GM12872 (cell line): ENCODE results near the gene APBB1IP.

ENCODE experiments used
- TF ChIP-seq, protein P1 (sequence below): IDR thresholded peaks from 3 replicates; pipeline ENCODE4 v1.5.1; 2011; ENCODE audit warnings: low read depth, mild to moderate bottlenecking, low read length, moderate library complexity; ENCODE audit not compliant: insufficient read depth

APBB1IP gene

DNA sequence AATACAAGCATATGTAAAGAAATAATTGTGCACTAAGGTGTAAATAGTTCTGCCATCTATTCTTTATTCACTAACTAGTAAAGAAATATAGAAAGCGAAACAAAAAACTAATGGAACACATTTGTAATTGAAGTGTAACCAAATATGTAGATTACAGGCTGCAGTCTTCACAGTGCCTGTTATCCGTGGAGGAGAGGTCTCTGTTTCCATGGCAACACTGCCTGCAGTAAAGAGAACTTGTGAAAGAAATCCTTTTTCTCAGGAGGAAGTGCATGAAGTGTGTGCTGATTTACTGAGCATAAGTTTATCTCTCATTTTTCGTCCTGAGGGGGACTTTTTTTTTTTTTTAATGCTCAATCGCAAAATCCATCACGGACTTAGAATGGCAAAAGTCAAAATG, 102.5 kb downstream of the APBB1IP start:
- TF ChIP-seq, protein P1, sequence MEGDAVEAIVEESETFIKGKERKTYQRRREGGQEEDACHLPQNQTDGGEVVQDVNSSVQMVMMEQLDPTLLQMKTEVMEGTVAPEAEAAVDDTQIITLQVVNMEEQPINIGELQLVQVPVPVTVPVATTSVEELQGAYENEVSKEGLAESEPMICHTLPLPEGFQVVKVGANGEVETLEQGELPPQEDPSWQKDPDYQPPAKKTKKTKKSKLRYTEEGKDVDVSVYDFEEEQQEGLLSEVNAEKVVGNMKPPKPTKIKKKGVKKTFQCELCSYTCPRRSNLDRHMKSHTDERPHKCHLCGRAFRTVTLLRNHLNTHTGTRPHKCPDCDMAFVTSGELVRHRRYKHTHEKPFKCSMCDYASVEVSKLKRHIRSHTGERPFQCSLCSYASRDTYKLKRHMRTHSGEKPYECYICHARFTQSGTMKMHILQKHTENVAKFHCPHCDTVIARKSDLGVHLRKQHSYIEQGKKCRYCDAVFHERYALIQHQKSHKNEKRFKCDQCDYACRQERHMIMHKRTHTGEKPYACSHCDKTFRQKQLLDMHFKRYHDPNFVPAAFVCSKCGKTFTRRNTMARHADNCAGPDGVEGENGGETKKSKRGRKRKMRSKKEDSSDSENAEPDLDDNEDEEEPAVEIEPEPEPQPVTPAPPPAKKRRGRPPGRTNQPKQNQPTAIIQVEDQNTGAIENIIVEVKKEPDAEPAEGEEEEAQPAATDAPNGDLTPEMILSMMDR = no peak

DNA sequence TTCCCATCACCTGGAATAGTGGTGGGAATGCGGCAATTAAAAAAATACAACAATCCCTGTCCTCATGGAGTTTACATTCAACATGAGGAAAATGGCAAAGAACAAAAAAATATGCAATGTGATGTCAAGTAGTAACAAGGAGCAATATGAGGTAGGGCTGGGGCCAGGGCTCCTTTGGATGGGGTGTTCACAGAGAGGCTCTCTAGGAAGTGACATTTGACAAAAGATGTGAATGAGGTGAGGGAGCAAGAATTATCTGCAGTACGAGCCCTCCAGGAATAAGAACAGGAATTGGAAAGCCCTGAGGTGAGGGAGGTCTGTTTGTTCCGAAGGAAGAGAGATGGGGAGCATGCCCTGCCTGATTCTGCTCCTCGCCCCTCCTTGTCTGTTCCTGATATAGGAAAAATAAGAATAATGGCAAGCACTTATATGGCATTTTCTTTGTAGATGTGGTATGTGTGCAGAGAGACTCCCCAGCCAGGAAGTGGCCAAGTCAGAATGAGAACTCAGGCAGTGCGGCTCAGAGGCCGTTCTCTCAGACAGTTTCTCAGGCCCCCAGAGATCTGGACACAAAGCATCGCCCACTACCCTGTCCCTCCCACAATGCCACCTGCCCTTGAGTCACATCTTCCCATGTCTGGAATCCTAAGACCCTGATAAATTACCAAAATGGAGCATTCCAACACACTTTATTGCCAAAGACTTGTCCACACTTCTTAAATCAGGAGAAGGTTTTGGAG, 105.6 kb downstream of the APBB1IP start:
- TF ChIP-seq, protein P1 = no peak

DNA sequence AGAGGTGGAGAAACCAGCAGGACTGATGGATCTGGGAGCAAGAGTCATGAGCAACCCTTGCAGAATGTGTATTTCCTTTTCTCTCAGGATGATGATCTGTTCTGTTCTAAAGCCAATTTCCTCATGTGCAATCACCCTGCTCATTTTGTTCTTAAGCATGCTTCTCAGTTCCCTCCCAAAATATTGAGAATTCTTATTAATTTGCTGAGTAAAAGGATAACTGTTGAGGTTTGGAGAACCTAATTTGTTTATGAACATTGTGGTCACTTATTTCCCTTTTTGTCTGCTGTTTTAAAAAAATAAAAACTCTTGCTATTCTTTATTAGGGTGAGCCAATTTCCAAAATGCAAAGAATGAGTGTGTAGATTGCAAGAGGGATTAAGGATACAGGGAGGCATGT, 106.8 kb downstream of the APBB1IP start:
- TF ChIP-seq, protein P1 = no peak

DNA sequence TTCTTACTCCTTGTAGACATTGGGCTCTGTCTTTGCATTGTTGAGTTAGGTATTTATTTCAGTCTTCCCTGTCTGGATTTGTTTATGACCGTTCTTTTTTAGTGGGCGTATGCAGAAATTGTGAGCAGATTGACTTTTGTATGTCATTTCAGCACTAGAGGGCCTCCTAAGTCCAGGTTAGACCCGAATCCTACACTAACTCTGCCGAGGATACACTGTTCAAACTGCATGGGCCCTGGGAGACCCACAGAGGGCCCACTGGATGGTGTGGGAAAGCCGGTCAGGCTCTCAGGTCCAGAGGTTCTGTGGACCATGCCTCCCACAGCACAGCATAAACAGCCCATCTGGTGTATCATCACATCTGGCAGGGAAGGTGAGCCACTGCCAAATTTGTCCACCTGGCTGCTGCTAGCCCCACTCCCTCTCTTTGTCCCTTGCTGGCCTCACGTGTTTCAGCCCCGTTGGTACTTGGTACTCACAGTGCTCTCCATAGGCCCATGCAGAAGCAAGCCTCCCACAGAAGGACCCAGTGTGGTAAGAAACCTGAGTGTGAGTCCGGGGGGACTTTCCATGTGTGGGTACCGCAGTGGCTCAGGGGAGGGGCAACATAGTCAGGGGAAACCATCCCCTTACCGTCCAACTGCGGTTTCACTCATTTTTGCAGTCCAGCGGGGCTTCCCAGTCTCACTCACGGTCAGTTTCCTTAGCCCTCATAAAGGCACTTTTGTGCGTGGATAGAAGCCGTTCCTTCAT, 112.8 kb downstream of the APBB1IP start:
- TF ChIP-seq, protein P1 = peak; percentile 37; the same call in 2 of the 3 replicates

DNA sequence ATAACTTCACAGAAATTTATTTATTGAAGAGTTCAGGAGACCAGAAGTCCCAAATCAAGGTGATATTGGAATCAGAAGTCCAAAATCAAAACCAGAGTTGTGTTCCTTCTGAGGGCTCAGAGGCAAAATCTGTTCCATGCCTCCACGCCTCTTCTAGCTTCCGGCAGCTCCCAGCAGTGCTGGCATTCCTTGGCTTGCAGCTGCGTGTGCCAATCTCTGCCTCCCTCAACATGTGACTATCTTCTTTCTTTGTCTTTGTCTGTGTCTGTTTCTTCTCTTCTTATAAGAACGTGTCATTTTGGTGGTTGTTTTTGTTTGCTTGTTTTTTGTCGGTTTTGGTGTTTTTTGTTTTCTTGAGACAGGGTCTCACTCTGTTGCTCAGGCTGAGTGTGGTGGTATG, 116.1 kb downstream of the APBB1IP start:
- TF ChIP-seq, protein P1 = no peak

DNA sequence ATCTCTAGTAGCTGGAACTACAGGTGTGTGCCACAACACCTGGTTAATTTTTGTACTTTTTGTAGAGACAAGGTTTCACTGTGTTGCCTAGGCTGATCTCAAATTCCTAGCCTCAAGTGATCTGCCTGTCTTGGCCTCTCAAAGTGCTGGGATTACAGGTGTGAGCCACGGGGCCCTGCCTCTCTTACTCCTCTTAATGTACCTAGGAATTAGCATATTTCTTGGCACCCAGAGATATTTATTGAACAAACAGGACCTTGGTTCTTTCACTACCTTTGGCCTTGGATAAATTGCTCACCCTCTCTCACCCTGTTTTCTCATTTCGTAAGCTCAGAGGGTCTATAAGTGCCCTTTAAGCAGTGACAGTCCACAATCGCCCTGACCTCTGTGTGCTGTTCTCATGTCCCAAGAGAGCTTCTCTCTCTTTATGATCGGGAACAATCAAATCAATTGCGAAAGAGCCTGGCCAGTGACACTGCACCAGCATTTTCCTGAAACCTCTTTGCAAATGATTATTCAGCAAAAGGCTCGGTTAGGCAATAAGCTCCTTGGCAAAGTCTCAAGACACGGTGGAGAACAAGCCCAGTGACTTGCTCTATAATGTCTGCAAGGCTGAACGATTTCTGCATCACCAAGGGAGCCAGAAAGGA, 117.7 kb downstream of the APBB1IP start:
- TF ChIP-seq, protein P1 = no peak
